Upper lobe of right lung (tissue), 1 donor: ENCODE results near the gene CDC14B. TPM values are rescaled to one million over a fixed set of nuclear protein-coding genes. Genes with fewer than 3 reads are reported as not detected.
"Not testable (repeated sequence)": the region's sequence is repeated elsewhere in the genome, so short reads cannot be mapped to it uniquely, and the experiment has no call there.

ENCODE experiments used
- ATAC-seq: fragments of 200-7000 bp; cut with Tn5 transposase; one replicate; pipeline ENCODE4 v1.9.1; 2020; ENCODE audit warnings: mild to moderate bottlenecking, moderate library complexity
- DNase-seq: peaks from one replicate; pipeline ENCODE4 v3.0.0-alpha.2; 2020
- H3K27ac ChIP-seq: fragments of 200-600 bp; one replicate; pipeline ENCODE4 v1.8.0; 2022
- H3K27me3 ChIP-seq: fragments of 200-600 bp; one replicate; pipeline ENCODE4 v1.8.0; 2022; ENCODE audit warnings: mild to moderate bottlenecking
- H3K36me3 ChIP-seq: fragments of 200-600 bp; one replicate; pipeline ENCODE4 v1.8.0; 2022
- H3K4me1 ChIP-seq: fragments of 200-600 bp; one replicate; pipeline ENCODE4 v1.8.0; 2022
- H3K4me3 ChIP-seq: fragments of 200-600 bp; one replicate; pipeline ENCODE4 v1.8.0; 2022; ENCODE audit warnings: mild to moderate bottlenecking
- H3K9me3 ChIP-seq: fragments of 200-600 bp; one replicate; pipeline ENCODE4 v1.8.0; 2022
- intact Hi-C: fragments of 100-400 bp; cut with DNase I; formaldehyde crosslinking; loops from one replicate; pipeline ENCODE4 v1.11.0; 2022
- total RNA-seq: library from RNA; stranded (reverse); fragmentation: NEBNext Ultra II Directional; extraction: Animal tissue kit (Norgen Biotek cat#: 25700); gene quantifications from one replicate; pipeline ENCODE4 v1.2.1, GENCODE V29; 2021
- TF ChIP-seq, protein P1 (sequence below): fragments of 200-600 bp; IDR thresholded peaks from one replicate; pipeline ENCODE4 v1.8.0; 2022; ENCODE audit warnings: antibody characterized with exemption
- donor health status: DM: no; HTN: yes; CAD: no; lungs with severe emphysema.

The CDC14B gene
- total RNA-seq, 1 donor from 2014 or later = 14.5 TPM

DNA sequence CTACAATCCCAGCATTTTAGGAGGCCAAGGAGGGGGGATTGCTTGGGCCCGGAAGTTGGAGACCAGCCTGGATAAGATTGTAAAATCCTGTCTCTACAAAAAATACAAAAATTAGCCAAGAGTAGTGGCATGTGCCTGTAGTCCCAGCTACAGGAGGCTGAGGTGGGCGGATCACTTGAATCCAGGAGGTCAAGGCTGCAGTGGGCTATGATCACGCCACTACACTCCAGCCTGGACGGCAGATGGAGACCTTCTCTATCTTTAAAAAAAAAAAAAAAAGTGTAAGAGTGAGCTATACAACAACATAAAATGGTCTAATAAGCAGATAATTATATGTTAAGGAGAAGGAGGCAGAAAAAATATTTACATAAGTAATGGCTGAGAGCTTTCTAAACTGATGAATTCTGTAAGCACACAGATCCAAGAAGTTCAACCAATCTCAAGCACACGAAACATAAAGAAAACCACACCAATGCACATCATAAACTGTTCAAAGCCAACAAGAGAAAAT, 23.0 kb downstream of the CDC14B start:
- Histone ChIP-seq H3K4me3 (no peak overlapping the region), H3K27me3 (no peaks in the 10 kb centered on the region), H3K27ac (no peak overlapping the region), H3K4me1 (no peaks in the 10 kb centered on the region), H3K36me3 (no peaks in the 10 kb centered on the region), H3K9me3 (no peaks in the 10 kb centered on the region)
- intact Hi-C loops = no loop called here
- ATAC-seq = no peak
- TF ChIP-seq, protein P1, sequence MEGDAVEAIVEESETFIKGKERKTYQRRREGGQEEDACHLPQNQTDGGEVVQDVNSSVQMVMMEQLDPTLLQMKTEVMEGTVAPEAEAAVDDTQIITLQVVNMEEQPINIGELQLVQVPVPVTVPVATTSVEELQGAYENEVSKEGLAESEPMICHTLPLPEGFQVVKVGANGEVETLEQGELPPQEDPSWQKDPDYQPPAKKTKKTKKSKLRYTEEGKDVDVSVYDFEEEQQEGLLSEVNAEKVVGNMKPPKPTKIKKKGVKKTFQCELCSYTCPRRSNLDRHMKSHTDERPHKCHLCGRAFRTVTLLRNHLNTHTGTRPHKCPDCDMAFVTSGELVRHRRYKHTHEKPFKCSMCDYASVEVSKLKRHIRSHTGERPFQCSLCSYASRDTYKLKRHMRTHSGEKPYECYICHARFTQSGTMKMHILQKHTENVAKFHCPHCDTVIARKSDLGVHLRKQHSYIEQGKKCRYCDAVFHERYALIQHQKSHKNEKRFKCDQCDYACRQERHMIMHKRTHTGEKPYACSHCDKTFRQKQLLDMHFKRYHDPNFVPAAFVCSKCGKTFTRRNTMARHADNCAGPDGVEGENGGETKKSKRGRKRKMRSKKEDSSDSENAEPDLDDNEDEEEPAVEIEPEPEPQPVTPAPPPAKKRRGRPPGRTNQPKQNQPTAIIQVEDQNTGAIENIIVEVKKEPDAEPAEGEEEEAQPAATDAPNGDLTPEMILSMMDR = no peak
- DNase-seq = no peak

- TF ChIP-seq, protein P1 = no peak
- intact Hi-C loops = no loop called here
- Histone ChIP-seq H3K4me3 (no peak overlapping the region), H3K27me3 (no peaks in the 10 kb centered on the region), H3K27ac (no peak overlapping the region), H3K36me3 (no peaks in the 10 kb centered on the region), H3K4me1 (no peaks in the 10 kb centered on the region), H3K9me3 (no peaks in the 10 kb centered on the region)
- ATAC-seq (no peak), DNase-seq (no peak)
These were observed 32.0 kb downstream of the CDC14B start for GRCh38 chr9:96587338-96588315.

DNA sequence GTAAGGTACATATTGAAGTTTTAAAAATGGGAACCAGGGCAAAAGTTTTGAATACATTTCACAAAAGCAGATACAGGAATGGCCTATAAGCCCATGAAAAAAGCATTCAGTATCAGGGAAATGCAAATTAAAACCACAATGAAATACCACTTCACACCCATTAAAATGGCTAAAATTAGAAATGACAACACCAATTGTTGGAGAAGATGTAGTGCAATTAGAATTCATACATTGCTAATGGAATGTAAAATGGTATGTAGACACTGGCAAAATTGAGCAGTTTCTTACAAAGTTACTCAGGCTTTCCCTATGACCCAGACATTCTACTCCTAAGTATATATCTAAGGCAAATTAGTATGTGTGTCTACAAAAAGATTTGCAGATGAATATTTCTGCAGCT, 34.2 kb downstream of the CDC14B start:
- intact Hi-C loops = no loop called here
- ATAC-seq = no peak
- no peaks in the 10 kb centered on the region for H3K27me3 ChIP-seq

DNA sequence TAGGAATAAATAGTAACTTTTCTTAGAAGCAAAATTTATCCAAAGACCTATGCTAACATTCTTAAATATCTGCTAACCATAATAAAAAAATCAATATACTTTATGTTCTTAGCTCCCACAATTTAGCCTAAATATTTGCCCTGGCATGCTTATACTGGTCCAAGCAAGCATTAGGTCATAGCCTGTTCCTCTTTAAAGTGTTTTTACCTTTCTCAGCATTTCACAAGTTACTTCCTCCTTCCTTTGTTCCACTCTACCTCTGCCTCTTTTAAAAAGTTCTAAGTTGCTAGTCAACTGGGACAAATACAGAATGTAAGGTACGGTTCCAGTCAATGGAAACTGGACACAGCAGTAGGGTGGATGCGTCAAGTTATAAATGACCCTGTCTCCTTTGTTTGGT, 37.4 kb downstream of the CDC14B start:
- H3K4me3 ChIP-seq, ATAC-seq, H3K9me3 ChIP-seq, H3K36me3 ChIP-seq, H3K27ac ChIP-seq, DNase-seq, H3K27me3 ChIP-seq, intact Hi-C loops, H3K4me1 ChIP-seq: not testable (repeated sequence)

More for the DNA sequence above, 34.2 kb downstream of the CDC14B start:
- H3K4me3 ChIP-seq = no peak overlapping the region
- DNase-seq = no peak
- no peaks in the 10 kb centered on the region for H3K9me3 ChIP-seq
- H3K27ac ChIP-seq = no peak overlapping the region
- no peaks in the 10 kb centered on the region for H3K36me3 ChIP-seq
- H3K4me1 ChIP-seq = no peaks in the 10 kb centered on the region
- TF ChIP-seq, protein P1 = no peak

GRCh38 chr9:96581786-96582185, 37.9 kb downstream of the CDC14B start:
- no peaks in the 10 kb centered on the region for H3K36me3 ChIP-seq
- H3K4me1 ChIP-seq = no peaks in the 10 kb centered on the region
- no peak overlapping the region for H3K4me3 ChIP-seq
- TF ChIP-seq, protein P1 = no peak
- no peaks in the 10 kb centered on the region for H3K9me3 ChIP-seq
- no peak overlapping the region for H3K27ac ChIP-seq
- ATAC-seq (no peak), DNase-seq (no peak)
- no peaks in the 10 kb centered on the region for H3K27me3 ChIP-seq
- intact Hi-C loops = no loop called here

GRCh38 chr9:96581301-96581700, 38.3 kb downstream of the CDC14B start:
- H3K4me3 ChIP-seq = no peak overlapping the region
- no peaks in the 10 kb centered on the region for H3K4me1 ChIP-seq
- no peaks in the 10 kb centered on the region for H3K9me3 ChIP-seq
- TF ChIP-seq, protein P1 = no peak
- DNase-seq = no peak
- no peaks in the 10 kb centered on the region for H3K27me3 ChIP-seq
- no peaks in the 10 kb centered on the region for H3K36me3 ChIP-seq
- ATAC-seq = no peak
- H3K27ac ChIP-seq = no peak overlapping the region
- intact Hi-C loops = no loop called here
